MM.1S (cell line): ENCODE measurements around the gene SUSD1.

ENCODE experiments used
- DNase-seq: peaks from one replicate; pipeline ENCODE4 v3.0.0-alpha.2; 2015
- H2AFZ ChIP-seq: fragments of 300-600 bp; sonication (generic); 2 replicates; pipeline ENCODE4 v1.6.0; 2016; ENCODE audit warnings: antibody characterized with exemption, low read length
- H3F3A ChIP-seq: fragments of 300-600 bp; sonication (generic); 2 replicates; pipeline ENCODE4 v1.6.1; 2016; ENCODE audit warnings: mild to moderate bottlenecking, antibody characterized with exemption, low read length, moderate library complexity, mixed read lengths; ENCODE audit not compliant: insufficient read depth
- H3K27ac ChIP-seq: fragments of 300-600 bp; sonication (generic); 2 replicates; pipeline ENCODE4 v1.5.1; 2016; ENCODE audit warnings: mild to moderate bottlenecking, low read length
- H3K27me3 ChIP-seq: fragments of 300-600 bp; sonication (generic); replicated peaks from 2 replicates; pipeline ENCODE4 v1.6.0; 2016; ENCODE audit warnings: low read length; ENCODE audit not compliant: insufficient read depth
- H3K36me3 ChIP-seq: fragments of 300-600 bp; sonication (generic); replicated peaks from 2 replicates; pipeline ENCODE4 v1.6.1; 2016; ENCODE audit warnings: mild to moderate bottlenecking, low read length, mixed read lengths; ENCODE audit not compliant: insufficient read depth
- H3K4me1 ChIP-seq: fragments of 300-600 bp; sonication (generic); 2 replicates; pipeline ENCODE4 v1.6.1; 2016; ENCODE audit warnings: low read length, mixed read lengths
- H3K4me2 ChIP-seq: fragments of 300-600 bp; sonication (generic); 2 replicates; pipeline ENCODE4 v1.6.0; 2016; ENCODE audit warnings: low read depth, low read length
- H3K4me3 ChIP-seq: fragments of 300-600 bp; sonication (generic); 2 replicates; pipeline ENCODE4 v1.5.1; 2016; ENCODE audit warnings: low read length, mixed read lengths
- H3K79me2 ChIP-seq: fragments of 300-600 bp; sonication (generic); 2 replicates; pipeline ENCODE4 v1.6.1; 2016; ENCODE audit warnings: mixed run types, low read length, mixed read lengths
- H3K9ac ChIP-seq: fragments of 300-600 bp; sonication (generic); 2 replicates; pipeline ENCODE4 v1.6.1; 2016; ENCODE audit warnings: low read length, mixed read lengths
- H3K9me2 ChIP-seq: fragments of 300-600 bp; sonication (generic); replicated peaks from 2 replicates; pipeline ENCODE4 v1.6.1; 2016; ENCODE audit warnings: mild to moderate bottlenecking, low read length, mixed read lengths; ENCODE audit not compliant: insufficient read depth
- H3K9me3 ChIP-seq: fragments of 300-600 bp; sonication (generic); replicated peaks from 2 replicates; pipeline ENCODE4 v1.6.1; 2016; ENCODE audit warnings: mild to moderate bottlenecking, low read length, mixed read lengths; ENCODE audit not compliant: insufficient read depth
- H4K20me1 ChIP-seq: fragments of 300-600 bp; sonication (generic); 2 replicates; pipeline ENCODE4 v1.6.1; 2016; ENCODE audit warnings: mild to moderate bottlenecking, low read length, moderate library complexity, mixed read lengths; ENCODE audit not compliant: insufficient read depth
- CTCF ChIP-seq: fragments of 300-600 bp; sonication (generic); IDR thresholded peaks from 2 replicates; pipeline ENCODE4 v1.5.1; 2016; ENCODE audit warnings: antibody characterized with exemption, low read length, mixed read lengths
- EZH2 ChIP-seq: fragments of 300-600 bp; sonication (generic); optimal IDR thresholded peaks from 2 replicates; pipeline ENCODE3; 2017; ENCODE audit warnings: low read depth, mild to moderate bottlenecking, antibody characterized with exemption, low read length, mixed read lengths
- EZH2phosphoT487 ChIP-seq: fragments of 300-600 bp; sonication (generic); IDR thresholded peaks from 2 replicates; pipeline ENCODE4 v1.6.1; 2018; ENCODE audit warnings: antibody characterized with exemption, low read length

Gene SUSD1

DNA sequence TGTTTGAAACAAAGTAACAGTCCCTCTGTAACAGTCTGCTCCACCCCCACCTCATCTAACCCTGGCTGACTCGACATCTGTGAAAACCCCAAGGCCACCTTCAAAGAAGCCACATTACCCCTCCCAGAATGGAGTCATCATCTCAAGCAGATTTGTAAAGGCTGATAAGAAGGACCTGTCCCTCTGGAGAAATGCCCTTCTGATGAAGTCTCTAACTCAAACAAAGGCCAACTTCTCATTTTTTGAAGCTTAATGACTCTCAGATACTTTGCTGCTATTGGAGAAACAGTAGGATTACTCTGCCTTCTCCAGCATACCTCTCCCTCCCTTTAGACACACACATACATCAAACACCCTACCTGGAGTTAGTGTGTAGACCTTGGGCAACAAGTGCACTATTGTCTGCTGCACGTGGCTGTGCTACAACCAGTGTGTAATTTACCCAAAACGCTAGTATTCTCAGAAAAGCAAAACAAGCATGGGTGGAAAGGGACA lies 5.3 kb upstream of the SUSD1 start:
- Histone ChIP-seq H2AFZ (no peak overlapping the region), H3K9me3 (no peaks in the 10 kb centered on the region), H3F3A (no peaks in the 10 kb centered on the region), H4K20me1 (no peaks in the 10 kb centered on the region), H3K4me2 (no peak overlapping the region), H3K9ac (no peak overlapping the region), H3K27me3 (no peaks in the 10 kb centered on the region; the same call in 1 of the 2 replicates), H3K4me1 (no peaks in the 10 kb centered on the region), H3K27ac (no peak overlapping the region), H3K4me3 (no peak overlapping the region), H3K9me2 (no peaks in the 10 kb centered on the region), H3K79me2 (no peaks in the 10 kb centered on the region), H3K36me3 (no peaks in the 10 kb centered on the region)
- TF ChIP-seq EZH2phosphoT487 (no peak), CTCF (no peak), EZH2 (no peak)
- DNase-seq, result no peak

DNA sequence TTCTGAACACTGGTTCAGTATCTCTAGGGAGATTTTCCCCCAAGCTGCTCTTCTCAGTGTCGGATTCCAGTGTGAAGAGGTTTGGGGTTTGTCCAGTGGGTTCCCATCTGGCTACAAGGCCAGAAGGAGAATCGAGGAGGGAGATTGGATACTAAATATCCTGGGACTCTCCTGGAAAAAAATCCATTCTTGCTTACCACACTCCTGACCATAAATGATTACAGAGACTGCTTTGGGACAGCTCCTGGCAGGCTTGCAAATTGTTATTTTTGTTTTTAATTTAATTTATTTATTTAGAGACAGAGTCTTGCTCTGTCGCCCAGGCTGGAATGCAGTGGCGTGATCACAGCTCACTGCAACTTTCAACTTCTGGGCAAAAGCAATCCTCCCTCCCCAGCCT lies 4.7 kb upstream of the SUSD1 start:
- no peak overlapping the region for H3K4me2 ChIP-seq
- H3K9ac ChIP-seq, result no peak overlapping the region
- no peaks in the 10 kb centered on the region for H3K4me1 ChIP-seq
- H4K20me1 ChIP-seq, result no peaks in the 10 kb centered on the region
- no peaks in the 10 kb centered on the region for H3K9me2 ChIP-seq
- no peaks in the 10 kb centered on the region for H3K9me3 ChIP-seq
- TF ChIP-seq EZH2 (no peak), EZH2phosphoT487 (no peak), CTCF (no peak)
- no peak overlapping the region for H2AFZ ChIP-seq
- no peak overlapping the region for H3K27ac ChIP-seq
- H3K27me3 ChIP-seq, result no peaks in the 10 kb centered on the region; the same call in 1 of the 2 replicates
- H3F3A ChIP-seq, result no peaks in the 10 kb centered on the region
- H3K36me3 ChIP-seq, result no peaks in the 10 kb centered on the region
- H3K4me3 ChIP-seq, result no peak overlapping the region
- no peak for DNase-seq
- H3K79me2 ChIP-seq, result no peaks in the 10 kb centered on the region

DNA sequence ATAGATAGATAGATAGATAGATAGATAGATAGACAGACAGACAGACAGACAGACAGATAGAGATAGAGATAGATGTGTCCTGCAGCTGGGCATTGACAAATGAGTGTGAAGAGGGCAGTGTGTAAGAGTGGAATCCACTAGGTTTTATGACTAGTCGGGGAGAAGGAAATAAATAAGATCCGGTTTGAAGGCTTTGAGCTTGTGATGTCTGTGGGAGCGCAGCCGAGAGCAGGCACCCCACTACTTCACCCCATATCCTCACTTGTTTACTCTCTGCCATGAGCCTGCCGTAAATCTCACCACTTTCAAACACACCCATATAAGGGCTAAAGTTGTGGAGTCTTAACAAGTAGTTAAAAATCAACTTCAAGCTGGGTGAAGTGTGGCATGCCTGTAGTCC lies 1.4 kb upstream of the SUSD1 start:
- H2AFZ ChIP-seq, result no peak overlapping the region
- H3K4me2 ChIP-seq, result no peak overlapping the region
- TF ChIP-seq EZH2phosphoT487, result no peak
- TF ChIP-seq EZH2, result no peak
- no peak for TF ChIP-seq CTCF
- H3K27me3 ChIP-seq, result no peaks in the 10 kb centered on the region; the same call in 1 of the 2 replicates
- no peaks in the 10 kb centered on the region for H4K20me1 ChIP-seq
- no peak overlapping the region for H3K27ac ChIP-seq
- H3K79me2 ChIP-seq, result no peaks in the 10 kb centered on the region
- no peak for DNase-seq
- H3F3A ChIP-seq, result no peaks in the 10 kb centered on the region
- H3K9ac ChIP-seq, result no peak overlapping the region
- no peaks in the 10 kb centered on the region for H3K9me2 ChIP-seq
- H3K4me1 ChIP-seq, result peaks cover 4% of the 10 kb centered on the region
- H3K9me3 ChIP-seq, result no peaks in the 10 kb centered on the region
- no peak overlapping the region for H3K4me3 ChIP-seq
- H3K36me3 ChIP-seq, result no peaks in the 10 kb centered on the region
